ENCODE data around the gene NUDT3.

NUDT3 gene

GRCh38 chr6:34249469-34250261 lies 142.8 kb downstream of the NUDT3 start:
- H3K36me3 ChIP-seq (ENCODE audit: control insufficient read depth, insufficient read depth, low read length): peaks cover 2% of the 10 kb centered on the region
- TF ChIP-seq CTCF (IDR thresholded peaks at IDR 0.05; ENCODE audit: insufficient read depth, low read length, poor library complexity, severe bottlenecking): no peak
- peak overlapping the region; percentile 89 for H3K4me3 ChIP-seq (replicated peaks; ENCODE audit: low read depth, low read length)
- no peaks in the 10 kb centered on the region for H3K27me3 ChIP-seq (replicated peaks; ENCODE audit: control insufficient read depth, insufficient read depth, low read length)
- DNase-seq (ENCODE audit: extremely low read depth, insufficient read length): no peak

GRCh38 chr6:34248727-34249468 lies 143.6 kb downstream of the NUDT3 start, which contains the start of gene SMIM29:
Gene SMIM29 (minus strand): TSS chr6:34249006. CDS start chr6:34247791, 1,215 bp downstream.
- Histone ChIP-seq H3K27me3 (replicated peaks; ENCODE audit: control insufficient read depth, insufficient read depth, low read length) (no peaks in the 10 kb centered on the region), H3K4me3 (replicated peaks; ENCODE audit: low read depth, low read length) (peak within 1 kb of the TSS; percentile 89), H3K36me3 (ENCODE audit: control insufficient read depth, insufficient read depth, low read length) (peaks cover 5% of the 10 kb centered on the region)
- peak; percentile 95 for DNase-seq (ENCODE audit: extremely low read depth, insufficient read length)
- peak; percentile 69 for TF ChIP-seq CTCF (IDR thresholded peaks at IDR 0.05; ENCODE audit: insufficient read depth, low read length, poor library complexity, severe bottlenecking)

GRCh38 chr6:34248198-34248726 lies 144.2 kb downstream of the NUDT3 start:
- TF ChIP-seq CTCF (IDR thresholded peaks at IDR 0.05; ENCODE audit: insufficient read depth, low read length, poor library complexity, severe bottlenecking): no peak
- no peaks in the 10 kb centered on the region for H3K27me3 ChIP-seq (replicated peaks; ENCODE audit: control insufficient read depth, insufficient read depth, low read length)
- peaks cover 11% of the 10 kb centered on the region for H3K36me3 ChIP-seq (ENCODE audit: control insufficient read depth, insufficient read depth, low read length)
- H3K4me3 ChIP-seq (replicated peaks; ENCODE audit: low read depth, low read length): peak overlapping the region; percentile 88
- DNase-seq (ENCODE audit: extremely low read depth, insufficient read length): peak; percentile 70

DNA sequence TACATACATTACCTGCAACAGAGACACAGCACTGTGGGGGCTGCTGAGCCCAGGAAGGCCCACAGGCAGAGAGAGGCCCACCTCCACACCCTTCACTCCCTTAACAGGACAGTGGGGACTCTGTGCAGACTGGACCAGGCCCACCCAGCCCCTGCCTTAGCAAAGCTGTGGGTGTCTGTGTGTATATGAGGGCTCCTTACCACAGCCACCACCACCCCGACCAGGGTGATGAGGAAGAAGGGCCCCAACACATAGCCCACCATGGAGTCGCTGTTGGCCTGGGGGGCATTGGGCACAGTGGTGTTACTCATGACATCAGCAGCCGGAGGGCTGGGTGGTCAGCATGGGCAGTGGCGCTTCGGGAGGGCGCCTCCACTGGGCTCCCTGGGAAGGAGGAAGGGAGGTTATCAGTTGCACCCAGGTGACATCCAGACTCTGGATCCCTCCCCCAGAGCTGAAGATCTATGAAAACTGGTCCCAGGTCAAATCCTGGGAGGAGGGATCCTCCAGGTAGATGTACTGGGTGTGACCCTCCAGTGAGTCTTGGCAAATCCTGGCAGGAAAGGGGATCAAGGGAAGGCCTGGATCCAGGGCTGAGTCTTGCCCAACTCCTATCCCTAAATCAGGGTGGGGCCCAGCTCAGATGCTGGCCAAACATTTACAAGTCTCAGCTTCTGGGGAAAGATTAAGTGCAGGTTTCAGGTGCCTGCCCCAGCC lies 144.8 kb downstream of the NUDT3 start:
- H3K4me3 ChIP-seq (replicated peaks; ENCODE audit: low read depth, low read length): no peak overlapping the region; the same call in none of the 2 replicates
- no peaks in the 10 kb centered on the region for H3K27me3 ChIP-seq (replicated peaks; ENCODE audit: control insufficient read depth, insufficient read depth, low read length)
- DNase-seq (ENCODE audit: extremely low read depth, insufficient read length): peak; percentile 47
- H3K36me3 ChIP-seq (ENCODE audit: control insufficient read depth, insufficient read depth, low read length): peaks cover 17% of the 10 kb centered on the region
- no peak for TF ChIP-seq CTCF (IDR thresholded peaks at IDR 0.05; ENCODE audit: insufficient read depth, low read length, poor library complexity, severe bottlenecking)

DNA sequence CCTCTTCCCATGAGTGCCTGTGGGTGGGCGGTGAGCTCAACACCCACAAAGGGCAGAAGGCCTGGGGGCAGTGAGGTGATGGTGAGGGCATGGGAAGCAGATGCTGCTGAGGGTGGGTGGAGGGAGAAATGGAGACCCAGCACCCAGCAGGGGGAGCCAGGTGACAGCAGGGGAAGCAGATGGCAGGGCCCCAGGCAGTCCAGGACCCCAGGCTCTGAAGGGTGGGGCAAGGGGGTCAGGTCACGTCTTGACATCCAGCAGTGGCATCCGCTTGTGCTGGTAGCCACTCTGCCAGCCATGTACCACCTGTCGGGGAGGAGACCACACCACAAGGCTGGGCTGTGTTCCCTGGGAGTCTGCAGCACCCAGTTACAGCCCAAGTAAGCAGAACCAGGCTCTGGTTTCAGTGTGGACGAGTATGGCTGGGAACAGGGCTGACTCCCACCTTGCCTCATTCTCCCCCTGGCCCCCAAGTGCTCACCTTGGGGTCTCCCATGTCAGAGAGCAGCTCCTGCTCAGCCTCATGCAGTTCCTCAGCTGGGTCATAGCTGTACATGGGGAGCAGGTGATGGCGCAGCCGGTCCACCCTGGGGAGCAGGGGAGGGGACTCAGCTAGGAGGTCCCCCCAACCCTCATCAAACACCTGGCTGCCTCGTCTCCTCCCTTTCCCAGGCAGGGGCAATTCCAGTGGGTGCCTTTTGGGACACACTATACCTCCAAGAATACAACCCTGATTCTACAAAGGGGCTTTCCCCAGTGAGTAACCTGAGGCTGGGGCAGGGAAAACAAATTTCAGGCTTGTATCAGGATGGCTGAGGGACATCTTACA lies 145.7 kb downstream of the NUDT3 start:
- Histone ChIP-seq H3K4me3 (replicated peaks; ENCODE audit: low read depth, low read length) (no peak overlapping the region), H3K27me3 (replicated peaks; ENCODE audit: control insufficient read depth, insufficient read depth, low read length) (no peaks in the 10 kb centered on the region), H3K36me3 (ENCODE audit: control insufficient read depth, insufficient read depth, low read length) (peaks cover 21% of the 10 kb centered on the region)
- TF ChIP-seq CTCF (IDR thresholded peaks at IDR 0.05; ENCODE audit: insufficient read depth, low read length, poor library complexity, severe bottlenecking): peak; percentile 77
- peak; percentile 69 for DNase-seq (ENCODE audit: extremely low read depth, insufficient read length)
